K562 (cell line): ENCODE data around the gene WASHC3. TPM values are rescaled to one million over a fixed set of nuclear protein-coding genes. Genes with fewer than 3 reads are reported as not detected.

Experiments used
- CUX1 ChIP-seq: fragments of 200-800 bp; sonication (Bioruptor generic); IDR thresholded peaks from 2 replicates; pipeline ENCODE4 v1.6.1; 2016; ENCODE audit warnings: missing genetic modification characterization, missing compliant biosample characterization
- GTF2F1 ChIP-seq: IDR thresholded peaks from 2 replicates; pipeline ENCODE4 v1.6.1; 2011; ENCODE audit warnings: low read depth, low read length, improper control_type of control experiment
- HNRNPUL1 ChIP-seq: fragments of 200-400 bp; formaldehyde crosslinking; IDR thresholded peaks from 2 replicates; pipeline ENCODE4 v1.6.1; 2017; ENCODE audit warnings: low read length
- KDM2B ChIP-seq: fragments of 250-450 bp; sonication (Bioruptor Pico); IDR thresholded peaks from 2 replicates; pipeline ENCODE4 v1.8.0; 2021; ENCODE audit warnings: mild to moderate bottlenecking, moderate library complexity
- KLF13 ChIP-seq: fragments of 450-650 bp; IDR thresholded peaks from 2 replicates; pipeline ENCODE4 v1.6.1; 2016; ENCODE audit warnings: missing genetic modification characterization, low read depth, mild to moderate bottlenecking, missing compliant biosample characterization, moderate library complexity, borderline replicate concordance
- MLLT1 ChIP-seq, 2 experiments: fragments of 450-650 bp; IDR thresholded peaks; 2 replicates each; pipeline ENCODE4 v1.6.1; 2016
- NCOA2 ChIP-seq, 2 experiments: fragments of 450-650 bp; IDR thresholded peaks; 2 replicates each; pipeline ENCODE4 v1.6.1; 2018; ENCODE audit warnings: mild to moderate bottlenecking in 2 of 2, moderate library complexity in 1 of 2; ENCODE audit not compliant: partially characterized antibody in 2 of 2
- NFATC3 ChIP-seq: fragments of 450-650 bp; IDR thresholded peaks from 2 replicates; pipeline ENCODE4 v1.6.1; 2017; ENCODE audit warnings: mild to moderate bottlenecking
- SMARCE1 ChIP-seq: fragments of 450-650 bp; IDR thresholded peaks from 2 replicates; pipeline ENCODE4 v1.7.1; 2016; ENCODE audit warnings: mild to moderate bottlenecking
- TCF7L2 ChIP-seq: fragments of 150-350 bp; IDR thresholded peaks from 2 replicates; pipeline ENCODE4 v1.6.1; 2016; ENCODE audit warnings: low read depth, mild to moderate bottlenecking, low read length, moderate library complexity
- USF2 ChIP-seq: sonication (generic); formaldehyde crosslinking; IDR thresholded peaks from 2 replicates; pipeline ENCODE4 v1.5.0; 2020; ENCODE audit warnings: missing genetic modification reagents
- polyA plus RNA-seq, 8 experiments: library from polyadenylated mRNA; depleted of rRNA in 4 of 8; stranded (reverse) in 5 of 8; unstranded in 3 of 8; fragments of >200 nt; fragmentation: Nextera tagmentation in 2 of 8; fragmentation: Illumina TruSeq in 1 of 8; extraction: Ambion mirVana in 2 of 8; extraction: Trizol in 1 of 8; gene quantifications; 2 replicates each; pipeline versions ENCODE4 v1.2.1 to v1.2.3, GENCODE V29; 2011 to 2014; ENCODE audit warnings: inconsistent platforms in 1 of 8, missing spikeins in 1 of 8
- total RNA-seq, 7 experiments: library from RNA; depleted of rRNA in 6 of 7; stranded (reverse); fragments of >200 nt in 6 of 7; fragmentation: Illumina TruSeq in 2 of 7; extraction: Trizol in 2 of 7; gene quantifications; 2 replicates each; pipeline versions ENCODE4 v1.2.1 to v1.2.3, GENCODE V29; 2011 to 2021; ENCODE audit warnings: low replicate concordance in 1 of 7
- TF ChIP-seq, protein P1 (sequence below): fragments of 250-450 bp; sonication (Bioruptor Pico); IDR thresholded peaks from 2 replicates; pipeline ENCODE4 v1.5.0; 2022; ENCODE audit warnings: mild to moderate bottlenecking
- TF ChIP-seq, protein P2 (sequence below): fragments of 250-450 bp; sonication (Bioruptor Pico); IDR thresholded peaks from 2 replicates; pipeline ENCODE4 v1.4.0; 2020
- TF ChIP-seq, protein P3 (sequence below): conservative IDR thresholded peaks from 2 replicates; pipeline ENCODE4 v1.6.1; 2011; ENCODE audit warnings: low read depth, mild to moderate bottlenecking, low read length; ENCODE audit not compliant: control insufficient read depth

Gene WASHC3
- total and polyA plus RNA-seq, 9 of the 15 experiments (the other 6 are each of a cell fraction or from before 2014, with no cell fraction given) = 14.3 to 74.9 (median 35.1) TPM

DNA sequence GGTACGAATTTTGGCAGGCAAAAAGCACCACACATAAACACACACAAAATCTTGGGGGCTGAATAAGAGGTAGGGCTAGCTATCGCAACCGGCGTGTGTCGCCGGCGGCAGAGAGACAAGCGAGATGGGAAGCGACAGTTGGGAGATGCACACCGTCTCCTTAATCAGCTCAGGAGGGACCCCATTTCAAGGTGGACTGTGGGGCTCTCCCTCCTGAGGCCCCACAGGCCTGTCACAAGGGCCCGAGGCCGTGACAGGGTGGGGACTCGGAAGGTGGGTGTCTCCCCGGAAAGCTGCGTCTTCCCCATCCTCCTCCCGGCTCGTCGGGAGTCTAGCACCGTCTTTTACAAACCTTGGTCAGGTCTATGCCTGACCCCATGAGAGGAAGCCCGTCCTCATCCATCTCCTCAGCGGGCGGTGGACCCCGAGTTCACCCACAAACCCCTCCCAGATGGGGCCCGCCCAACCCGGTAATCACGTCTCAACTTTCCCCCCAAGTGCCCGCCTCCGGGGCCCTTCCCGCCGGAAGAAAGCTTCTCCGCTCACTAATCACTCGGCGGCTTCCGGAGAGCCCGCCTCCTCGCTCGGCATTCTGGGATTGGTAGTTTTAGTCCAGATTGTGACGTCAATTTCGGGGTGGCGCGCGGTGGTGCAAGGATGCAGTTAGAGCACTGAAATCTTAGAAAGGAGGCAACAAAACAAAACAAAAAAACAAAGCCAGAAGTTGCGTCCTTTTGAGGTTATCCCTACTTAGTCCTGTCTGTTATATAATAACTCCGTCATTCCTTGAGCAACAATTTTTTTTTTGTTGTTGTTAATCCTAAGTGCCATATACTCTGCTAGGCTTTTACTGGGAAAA is at the start of gene WASHC3 (continued):
- no peak for TF ChIP-seq CUX1 (CRISPR knock-in tag)
- TF ChIP-seq KDM2B (CRISPR knock-in tag) = no peak
- TF ChIP-seq, protein P1, sequence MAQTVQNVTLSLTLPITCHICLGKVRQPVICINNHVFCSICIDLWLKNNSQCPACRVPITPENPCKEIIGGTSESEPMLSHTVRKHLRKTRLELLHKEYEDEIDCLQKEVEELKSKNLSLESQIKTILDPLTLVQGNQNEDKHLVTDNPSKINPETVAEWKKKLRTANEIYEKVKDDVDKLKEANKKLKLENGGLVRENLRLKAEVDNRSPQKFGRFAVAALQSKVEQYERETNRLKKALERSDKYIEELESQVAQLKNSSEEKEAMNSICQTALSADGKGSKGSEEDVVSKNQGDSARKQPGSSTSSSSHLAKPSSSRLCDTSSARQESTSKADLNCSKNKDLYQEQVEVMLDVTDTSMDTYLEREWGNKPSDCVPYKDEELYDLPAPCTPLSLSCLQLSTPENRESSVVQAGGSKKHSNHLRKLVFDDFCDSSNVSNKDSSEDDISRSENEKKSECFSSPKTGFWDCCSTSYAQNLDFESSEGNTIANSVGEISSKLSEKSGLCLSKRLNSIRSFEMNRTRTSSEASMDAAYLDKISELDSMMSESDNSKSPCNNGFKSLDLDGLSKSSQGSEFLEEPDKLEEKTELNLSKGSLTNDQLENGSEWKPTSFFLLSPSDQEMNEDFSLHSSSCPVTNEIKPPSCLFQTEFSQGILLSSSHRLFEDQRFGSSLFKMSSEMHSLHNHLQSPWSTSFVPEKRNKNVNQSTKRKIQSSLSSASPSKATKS = no peak
- TF ChIP-seq MLLT1 (IDR thresholded peaks at IDR 0.05) = no peak
- no peak for TF ChIP-seq KLF13 (tag)
- TF ChIP-seq, protein P2, sequence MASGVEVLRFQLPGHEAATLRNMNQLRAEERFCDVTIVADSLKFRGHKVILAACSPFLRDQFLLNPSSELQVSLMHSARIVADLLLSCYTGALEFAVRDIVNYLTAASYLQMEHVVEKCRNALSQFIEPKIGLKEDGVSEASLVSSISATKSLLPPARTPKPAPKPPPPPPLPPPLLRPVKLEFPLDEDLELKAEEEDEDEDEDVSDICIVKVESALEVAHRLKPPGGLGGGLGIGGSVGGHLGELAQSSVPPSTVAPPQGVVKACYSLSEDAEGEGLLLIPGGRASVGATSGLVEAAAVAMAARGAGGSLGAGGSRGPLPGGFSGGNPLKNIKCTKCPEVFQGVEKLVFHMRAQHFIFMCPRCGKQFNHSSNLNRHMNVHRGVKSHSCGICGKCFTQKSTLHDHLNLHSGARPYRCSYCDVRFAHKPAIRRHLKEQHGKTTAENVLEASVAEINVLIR = peak; percentile 74; the same call in 1 of the 2 replicates
- no peak for TF ChIP-seq NCOA2 (IDR thresholded peaks at IDR 0.05; ENCODE audit: partially characterized antibody in 2 of 2)
- TF ChIP-seq SMARCE1 = peak; percentile 46; the same call in 1 of the 2 replicates
- no peak for TF ChIP-seq TCF7L2
- TF ChIP-seq HNRNPUL1 = no peak
- no peak for TF ChIP-seq GTF2F1
- TF ChIP-seq USF2 (CRISPR knock-in tag) = no peak
- TF ChIP-seq, protein P3, sequence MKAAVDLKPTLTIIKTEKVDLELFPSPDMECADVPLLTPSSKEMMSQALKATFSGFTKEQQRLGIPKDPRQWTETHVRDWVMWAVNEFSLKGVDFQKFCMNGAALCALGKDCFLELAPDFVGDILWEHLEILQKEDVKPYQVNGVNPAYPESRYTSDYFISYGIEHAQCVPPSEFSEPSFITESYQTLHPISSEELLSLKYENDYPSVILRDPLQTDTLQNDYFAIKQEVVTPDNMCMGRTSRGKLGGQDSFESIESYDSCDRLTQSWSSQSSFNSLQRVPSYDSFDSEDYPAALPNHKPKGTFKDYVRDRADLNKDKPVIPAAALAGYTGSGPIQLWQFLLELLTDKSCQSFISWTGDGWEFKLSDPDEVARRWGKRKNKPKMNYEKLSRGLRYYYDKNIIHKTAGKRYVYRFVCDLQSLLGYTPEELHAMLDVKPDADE = peak; percentile 86
- TF ChIP-seq NFATC3 = no peak
